GM18858 (cell line): Measurements from ENCODE around the gene OR6P1.

ENCODE experiments used
- ATAC-seq: cut with Tn5 transposase; IDR thresholded peaks from one replicate; pipeline ENCODE4 v1.9.1; 2021; ENCODE audit not compliant: unreplicated experiment

Gene OR6P1, protein sequence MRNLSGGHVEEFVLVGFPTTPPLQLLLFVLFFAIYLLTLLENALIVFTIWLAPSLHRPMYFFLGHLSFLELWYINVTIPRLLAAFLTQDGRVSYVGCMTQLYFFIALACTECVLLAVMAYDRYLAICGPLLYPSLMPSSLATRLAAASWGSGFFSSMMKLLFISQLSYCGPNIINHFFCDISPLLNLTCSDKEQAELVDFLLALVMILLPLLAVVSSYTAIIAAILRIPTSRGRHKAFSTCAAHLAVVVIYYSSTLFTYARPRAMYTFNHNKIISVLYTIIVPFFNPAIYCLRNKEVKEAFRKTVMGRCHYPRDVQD

DNA sequence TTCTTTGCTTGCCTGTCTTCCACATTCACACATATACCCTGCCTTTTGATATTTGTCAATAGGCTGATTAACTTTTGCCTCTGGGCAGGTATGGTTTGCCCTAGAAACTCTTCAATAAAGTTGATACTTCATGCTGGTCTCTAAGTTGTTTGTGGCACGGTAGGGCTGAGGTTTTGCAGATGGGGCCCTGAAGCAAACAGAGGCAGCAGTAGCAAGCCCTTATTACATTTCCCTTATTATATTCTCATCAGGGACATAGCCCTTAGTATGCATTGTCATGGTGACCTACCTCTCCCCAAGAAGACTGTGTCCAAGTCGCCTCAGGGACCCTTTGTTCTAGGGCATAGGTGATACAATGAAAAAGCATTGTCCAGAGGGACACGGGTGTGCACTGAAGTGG lies at the start of gene OR6P1:
TSS of gene OR6P1 (minus strand) at position 101 of the 400 bp plus-strand sequence. CDS start 6,976 bp downstream, outside the sequence.
- ATAC-seq = no peak

DNA sequence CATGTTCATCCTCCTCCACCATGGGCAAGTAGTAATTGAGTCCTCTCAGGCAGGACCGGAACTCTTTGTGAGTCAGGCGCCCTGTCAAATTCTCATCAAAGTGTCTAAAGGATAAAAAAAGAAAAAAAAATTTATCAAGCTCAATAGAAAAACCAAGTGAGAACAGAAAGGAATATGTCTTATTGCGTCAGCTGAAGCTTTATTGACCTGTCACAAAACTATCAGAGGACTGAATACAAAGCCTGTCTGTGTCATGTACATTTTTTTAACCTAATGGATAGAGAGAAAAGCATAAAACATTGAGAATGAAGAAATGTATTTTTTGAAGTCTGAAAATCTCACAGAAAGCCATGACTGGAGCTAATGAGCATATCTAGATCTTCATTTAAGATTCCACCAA lies 43.4 kb upstream of the OR6P1 start:
- no peak for ATAC-seq

DNA sequence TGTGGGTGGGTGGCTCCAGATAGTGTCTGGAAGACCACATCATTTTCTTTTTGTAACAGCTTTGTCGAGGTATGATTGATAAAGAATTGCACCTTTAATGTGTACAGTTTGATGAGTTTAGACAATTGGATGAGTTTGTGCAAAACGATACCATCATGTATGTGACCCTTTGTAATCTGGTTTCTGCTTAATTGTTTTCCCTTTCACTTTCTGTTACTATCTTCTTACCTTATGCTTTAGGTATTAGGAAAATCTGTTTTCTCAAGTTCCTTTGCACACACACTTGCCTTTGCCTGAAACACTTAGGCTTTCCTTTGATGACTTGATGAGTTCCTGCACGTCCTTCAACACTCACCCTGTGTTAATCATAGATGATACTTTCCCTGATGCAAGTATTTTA lies 41.5 kb upstream of the OR6P1 start:
- no peak for ATAC-seq

DNA sequence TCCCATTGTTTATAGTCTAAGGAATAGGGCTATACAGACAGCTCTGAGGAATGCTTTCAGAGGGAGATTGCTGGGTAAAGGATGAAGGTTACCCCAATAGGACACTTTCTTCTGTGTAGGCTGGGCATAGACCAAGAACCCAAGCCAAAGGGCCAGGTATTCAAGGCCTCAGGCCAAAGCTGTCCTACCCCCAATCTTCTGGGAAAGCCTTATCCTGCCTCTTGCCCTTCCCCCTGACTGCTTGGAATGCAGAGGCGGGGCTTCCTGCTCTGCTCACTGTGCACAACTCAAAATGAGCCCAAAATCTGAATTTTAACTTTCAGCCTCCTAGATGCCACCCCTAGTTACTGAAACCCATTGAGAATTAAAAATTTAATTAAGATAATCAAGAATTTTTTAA lies 36.9 kb upstream of the OR6P1 start:
- ATAC-seq = no peak

DNA sequence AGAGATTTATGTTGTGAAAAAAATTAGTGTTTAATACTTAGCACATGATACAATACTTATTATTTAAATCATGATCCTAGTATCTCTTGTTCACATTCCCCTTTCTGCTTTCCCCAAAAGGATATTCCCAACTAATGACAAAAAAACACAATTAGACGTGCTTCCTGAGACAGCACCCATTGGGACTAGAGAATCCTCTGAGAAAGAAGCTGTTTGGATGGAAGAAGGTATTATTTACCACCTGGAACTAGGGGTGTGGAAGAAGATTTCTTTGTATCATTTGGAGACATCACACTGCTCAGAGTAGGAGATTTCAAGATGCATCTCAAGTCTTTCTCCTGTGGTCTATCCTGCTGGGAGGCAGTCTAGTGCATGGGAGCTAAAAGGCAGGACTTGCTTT lies 34.6 kb upstream of the OR6P1 start, which contains the start of gene OR10Z1:
TSS of gene OR10Z1 (plus strand) at position 301 of the 400 bp plus-strand sequence. CDS start 1,171 bp downstream, outside the sequence.
- ATAC-seq = no peak

DNA sequence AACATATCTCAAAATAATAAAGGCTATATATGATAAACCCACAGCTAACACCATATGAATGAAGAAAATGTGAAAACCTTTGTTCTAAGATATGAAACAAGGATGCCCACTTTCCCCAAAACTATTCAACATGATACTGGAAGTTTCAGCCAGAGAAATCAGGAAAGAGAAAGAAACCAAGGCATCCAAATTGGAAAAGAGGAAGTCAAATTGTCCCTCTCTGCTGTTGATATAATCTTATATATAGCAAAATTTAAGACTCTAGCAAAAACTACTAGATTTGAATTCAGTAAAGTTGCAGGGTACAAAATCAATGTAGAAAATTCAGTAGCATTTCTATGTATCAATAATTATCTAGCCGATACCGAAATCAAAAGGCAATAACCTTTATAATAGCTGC lies 30.4 kb upstream of the OR6P1 start:
- ATAC-seq = no peak

DNA sequence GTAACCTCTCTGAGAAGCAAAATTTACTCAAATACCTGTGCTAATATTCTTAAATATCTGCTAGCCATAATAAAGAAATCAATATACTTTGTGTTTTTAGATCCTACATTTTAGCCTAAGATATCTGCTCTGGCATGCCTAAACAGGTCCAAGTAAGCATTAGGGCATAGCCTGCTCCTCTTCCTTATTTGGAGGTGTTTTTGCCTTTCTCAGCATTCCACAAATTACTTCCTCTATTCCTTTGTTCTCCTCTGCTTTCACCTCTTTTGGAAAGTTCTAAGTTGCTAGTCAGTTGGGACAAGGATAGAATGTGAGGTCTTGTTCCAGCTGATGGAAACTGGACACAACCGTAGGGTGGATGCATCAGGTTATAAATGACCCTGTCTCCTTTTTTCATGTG lies 16.6 kb upstream of the OR6P1 start:
- ATAC-seq = no peak

DNA sequence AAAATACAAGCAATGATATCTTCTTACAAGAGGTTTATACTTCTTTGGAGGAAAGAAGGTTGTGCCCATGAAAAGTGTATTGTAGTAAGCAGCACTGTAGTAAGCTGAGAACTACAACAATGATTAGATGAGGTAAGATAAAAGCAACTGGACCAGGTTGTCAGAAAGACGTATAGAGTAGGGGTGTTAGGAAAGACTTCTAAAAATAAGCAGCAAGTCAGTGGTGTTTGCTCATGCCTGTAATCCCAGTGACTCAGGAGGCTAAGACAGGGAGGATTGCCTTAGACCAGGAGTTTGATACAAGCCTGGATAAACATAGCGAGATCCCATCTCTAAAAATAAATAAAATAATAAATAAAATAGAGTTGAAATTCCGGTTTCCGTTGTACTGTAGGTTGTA lies 13.6 kb upstream of the OR6P1 start:
- ATAC-seq = no peak

DNA sequence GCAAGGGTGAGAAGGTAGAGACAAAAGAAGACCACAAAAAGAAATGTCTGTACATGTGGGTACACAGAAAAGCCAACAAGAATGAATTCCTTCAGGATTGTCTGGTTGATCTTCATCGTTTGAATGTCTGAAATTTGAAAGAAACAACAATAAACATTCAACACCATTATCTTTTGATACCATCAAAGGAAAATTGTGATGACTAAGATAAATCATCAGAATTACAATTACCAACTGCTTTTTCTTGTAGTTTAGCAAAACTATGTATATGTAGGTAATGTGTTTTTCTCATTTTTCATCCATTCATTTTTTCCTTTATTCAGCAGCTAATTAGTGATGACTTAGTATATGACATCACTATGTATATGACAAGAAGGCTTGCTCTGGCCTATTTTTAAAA lies 9.4 kb upstream of the OR6P1 start, which contains the start of gene OR10X1:
TSS of gene OR10X1 (minus strand) at position 167 of the 400 bp plus-strand sequence. CDS start at position 167, 0 bp downstream.
- no peak for ATAC-seq

DNA sequence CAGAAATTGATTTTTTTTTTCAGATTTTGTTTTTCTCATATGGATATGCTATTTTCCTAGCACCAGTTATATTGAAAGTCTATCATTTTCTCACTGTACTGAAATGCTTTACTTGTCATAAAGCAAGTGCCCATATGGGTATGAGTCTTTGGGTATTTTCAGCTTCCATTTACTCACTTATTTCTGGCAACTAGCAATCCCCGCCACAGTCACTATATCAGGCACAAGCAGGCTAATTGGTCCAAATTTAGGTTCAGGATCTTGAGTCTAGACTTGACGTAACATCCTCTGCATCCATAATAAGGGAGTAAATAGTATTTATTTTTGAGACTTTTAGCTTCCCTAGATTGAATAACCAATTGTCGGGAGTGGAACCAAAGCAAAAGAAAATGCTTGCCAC lies 7.2 kb upstream of the OR6P1 start:
- ATAC-seq = no peak

DNA sequence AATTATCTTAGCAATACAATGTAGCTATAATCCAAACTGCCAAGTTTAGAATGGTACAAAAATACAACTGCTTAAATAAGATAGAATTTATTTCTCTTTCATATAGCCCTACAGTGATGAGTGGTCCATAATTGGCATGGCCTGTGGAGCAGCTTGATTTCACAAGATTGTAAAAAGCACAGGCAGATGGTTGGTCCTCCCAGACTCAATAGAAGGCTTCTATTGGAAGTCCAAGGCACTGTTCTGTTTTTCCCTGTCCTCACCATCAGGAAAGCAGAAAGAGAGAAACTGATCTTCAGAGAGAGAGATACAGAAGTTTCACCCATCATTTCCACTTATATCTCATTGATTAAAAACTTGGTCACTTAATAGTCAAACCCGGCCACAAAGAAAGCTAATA lies 1.8 kb upstream of the OR6P1 start:
- no peak for ATAC-seq

DNA sequence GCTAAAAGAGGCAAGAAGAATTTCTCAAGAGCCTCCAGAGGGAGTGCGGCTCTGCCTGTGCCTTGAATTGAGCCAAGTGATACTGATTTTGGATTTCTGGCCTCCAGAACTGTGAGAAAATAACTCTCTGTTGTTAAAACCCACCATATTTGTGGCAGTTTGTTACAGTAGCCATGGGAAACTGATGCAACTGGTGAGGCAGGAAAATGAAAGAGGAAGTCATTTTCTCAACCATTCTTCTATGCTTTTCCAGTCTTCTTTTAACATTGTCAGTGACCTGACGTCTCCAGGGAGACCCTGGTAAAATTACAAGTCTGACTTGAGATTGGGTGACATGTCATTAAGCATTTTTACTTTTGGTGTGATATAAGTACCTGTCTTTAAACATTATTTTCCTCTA lies 5.8 kb downstream of the OR6P1 start:
- ATAC-seq = no peak

DNA sequence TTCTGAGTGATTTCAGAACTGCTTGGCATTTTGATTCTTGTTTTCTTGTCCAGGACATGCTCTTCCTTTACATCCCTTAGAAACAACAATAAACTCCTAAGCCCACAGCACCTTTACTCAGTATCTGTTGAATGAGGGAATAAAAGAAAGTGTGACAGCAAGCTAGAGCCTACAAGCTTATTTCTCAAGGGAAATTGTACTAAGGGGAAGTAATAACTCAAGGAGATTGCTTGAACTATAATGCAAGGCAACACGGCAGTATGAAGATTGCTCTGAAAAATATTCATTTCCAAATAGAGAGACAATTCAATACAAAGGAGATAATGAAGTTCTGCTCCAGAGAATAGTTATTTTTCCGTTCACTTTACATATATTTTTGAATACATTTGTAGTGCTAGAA lies 6.5 kb downstream of the OR6P1 start:
- no peak for ATAC-seq

DNA sequence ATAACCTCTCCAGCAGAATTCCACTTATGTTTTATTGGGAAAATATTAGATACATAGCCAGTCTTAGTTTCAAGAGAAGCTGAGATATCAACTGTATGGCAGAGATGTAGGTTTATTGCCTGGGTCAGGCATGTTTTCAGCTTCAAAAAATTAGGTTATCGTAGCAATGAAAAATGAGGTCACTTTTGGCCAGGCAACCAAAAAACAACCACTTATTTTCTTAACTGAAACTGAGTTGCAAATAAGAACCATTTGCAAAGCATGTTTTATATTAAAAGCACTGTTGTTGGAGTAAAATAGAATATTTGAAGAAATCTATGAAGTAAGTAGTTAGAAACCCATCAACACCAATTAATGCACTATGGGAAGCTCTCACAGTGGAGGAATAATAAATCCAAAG lies 10.7 kb downstream of the OR6P1 start:
- ATAC-seq = no peak

DNA sequence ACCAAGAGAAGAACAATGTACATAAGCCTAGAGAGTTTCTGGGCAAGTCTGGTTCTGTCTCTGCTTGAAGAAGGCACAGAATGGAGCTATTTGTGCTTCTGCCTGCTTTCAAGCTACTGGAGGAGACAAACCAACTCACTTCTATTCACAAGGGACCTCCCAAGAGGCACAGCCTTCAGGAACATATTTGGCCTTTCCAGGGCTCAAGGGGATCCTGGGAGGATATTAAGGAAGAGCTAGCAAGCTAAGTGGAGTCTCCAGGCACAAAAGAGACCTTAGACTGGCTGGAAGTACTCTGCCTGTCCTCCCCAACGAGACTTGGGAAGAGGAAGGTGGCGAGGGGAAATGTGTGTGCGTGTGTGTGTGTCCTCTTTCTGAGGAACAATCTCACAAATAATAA lies 16.0 kb downstream of the OR6P1 start, which contains the start of gene OR6Y1:
TSS of gene OR6Y1 (minus strand) at position 54 of the 400 bp plus-strand sequence. CDS start 6,300 bp downstream, outside the sequence.
- ATAC-seq = no peak

DNA sequence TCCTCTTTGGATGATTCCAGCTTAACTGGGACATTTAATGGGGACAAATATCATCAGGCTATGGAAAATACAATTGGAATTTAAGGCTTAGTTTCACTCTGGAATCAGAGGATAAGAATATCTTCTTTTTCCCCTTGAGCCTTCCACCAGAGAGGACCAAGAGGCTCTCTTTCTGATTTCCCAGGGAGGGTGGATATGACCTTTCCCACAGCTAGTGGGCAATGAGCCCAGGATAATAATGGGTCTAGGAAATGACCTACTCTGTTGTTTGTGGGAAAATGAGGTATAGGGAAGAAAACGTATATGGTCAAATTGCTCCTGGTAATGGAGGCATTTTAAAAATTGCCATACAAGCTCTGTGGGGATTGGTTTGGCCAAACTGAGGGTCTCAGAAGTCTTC lies 18.1 kb downstream of the OR6P1 start:
- no peak for ATAC-seq

DNA sequence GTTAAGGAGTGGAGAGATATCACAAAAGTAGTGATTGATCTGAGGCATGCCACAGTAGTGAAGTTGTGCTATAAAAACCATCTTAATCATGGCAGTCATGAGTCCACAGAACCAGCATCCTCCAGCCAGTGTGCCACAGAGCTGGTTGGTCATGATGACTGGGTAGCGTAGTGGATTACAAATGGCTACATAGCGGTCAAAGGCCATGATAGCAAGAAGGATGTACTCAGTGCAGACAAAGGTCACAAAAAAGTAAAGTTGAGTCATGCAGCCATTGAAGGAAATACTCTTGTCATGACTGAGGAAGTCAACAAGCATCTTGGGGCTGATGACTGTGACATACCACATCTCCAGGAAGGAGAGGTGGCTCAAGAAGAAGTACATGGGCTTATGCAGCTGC lies 22.8 kb downstream of the OR6P1 start:
- ATAC-seq = no peak

DNA sequence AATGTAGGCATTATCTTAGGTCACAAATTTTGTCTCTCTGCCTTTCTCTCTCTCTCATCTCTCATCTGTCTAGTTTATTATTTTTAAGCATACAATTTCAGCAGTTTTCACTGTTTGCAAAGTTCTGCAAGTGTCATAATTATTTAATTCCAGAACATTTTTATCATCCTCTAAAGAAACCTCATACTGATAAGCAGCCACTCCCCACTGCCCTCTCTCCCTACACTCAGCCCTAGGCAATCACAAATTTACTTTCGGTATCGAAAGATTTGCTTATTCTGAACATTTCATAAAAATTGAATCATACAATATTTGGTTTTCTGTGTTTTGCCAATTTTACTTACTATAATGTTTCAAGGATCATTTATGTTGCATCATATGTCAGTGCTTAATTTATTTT lies 32.8 kb downstream of the OR6P1 start:
- ATAC-seq = no peak

DNA sequence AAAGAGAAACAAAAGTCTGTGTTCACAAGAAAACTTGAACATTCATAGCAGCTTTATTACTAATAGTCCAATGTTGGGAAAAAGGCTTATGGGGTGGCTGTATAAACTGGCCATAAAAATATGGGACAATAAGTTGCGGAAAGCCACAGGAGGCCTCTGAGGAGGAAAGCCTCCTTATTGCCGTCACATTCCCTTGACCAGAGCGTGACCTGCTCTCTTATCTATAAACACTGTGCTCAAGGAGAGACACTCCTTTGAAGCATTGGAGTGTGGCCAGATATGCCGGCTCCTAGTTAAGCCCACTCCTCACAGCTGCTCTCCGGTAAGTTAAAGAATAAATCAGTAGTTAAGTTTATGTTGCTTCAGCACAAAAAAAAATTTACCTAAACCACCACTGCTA lies 35.9 kb downstream of the OR6P1 start:
- no peak for ATAC-seq

DNA sequence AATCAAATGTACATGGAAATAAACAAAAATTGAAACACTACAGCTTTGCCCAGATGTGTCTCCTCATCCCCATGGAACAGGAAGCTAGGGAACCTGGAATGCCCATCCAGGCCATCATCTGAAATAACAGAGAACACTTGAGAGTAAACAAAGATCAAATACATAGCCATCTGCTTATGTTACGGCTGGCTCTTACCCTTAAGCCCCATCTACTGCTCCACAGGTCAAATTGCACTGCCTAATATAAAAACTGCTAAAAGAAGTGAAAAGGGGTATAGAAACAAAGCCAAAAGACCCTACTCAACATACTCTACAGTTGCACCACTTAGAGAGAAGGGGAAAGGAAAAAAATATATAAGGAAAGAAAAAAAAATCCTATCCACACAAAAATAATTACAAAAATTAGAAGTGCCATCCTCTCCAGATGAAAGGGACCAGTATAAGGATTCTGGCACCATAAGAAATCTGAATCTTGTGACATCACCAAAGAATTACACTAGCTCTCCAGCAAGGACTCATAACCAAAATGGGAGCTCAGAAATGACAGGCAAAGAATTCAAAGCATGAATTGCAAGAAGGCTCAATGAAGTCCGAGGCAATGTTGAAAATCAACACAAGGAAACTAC lies 43.1 kb downstream of the OR6P1 start:
- peak; percentile 53 for ATAC-seq

DNA sequence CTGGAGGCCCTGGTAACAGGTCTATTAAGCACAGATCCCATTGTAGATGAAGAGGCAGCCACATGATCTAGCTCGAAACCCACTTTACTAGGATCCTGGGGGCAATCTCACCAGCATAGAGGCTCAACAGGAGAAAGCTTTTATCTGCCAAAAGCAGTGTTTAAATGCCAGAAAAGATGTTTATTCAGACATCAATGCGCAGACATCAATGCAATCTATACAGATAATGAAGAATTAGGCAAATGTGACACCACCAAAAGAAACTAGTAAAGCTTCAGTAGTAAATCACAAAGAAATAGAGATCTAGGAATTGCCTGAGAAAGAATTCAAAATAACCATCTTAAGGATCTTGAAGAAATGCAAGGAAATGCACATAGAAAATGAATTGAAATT lies 48.7 kb downstream of the OR6P1 start:
- ATAC-seq = no peak

DNA sequence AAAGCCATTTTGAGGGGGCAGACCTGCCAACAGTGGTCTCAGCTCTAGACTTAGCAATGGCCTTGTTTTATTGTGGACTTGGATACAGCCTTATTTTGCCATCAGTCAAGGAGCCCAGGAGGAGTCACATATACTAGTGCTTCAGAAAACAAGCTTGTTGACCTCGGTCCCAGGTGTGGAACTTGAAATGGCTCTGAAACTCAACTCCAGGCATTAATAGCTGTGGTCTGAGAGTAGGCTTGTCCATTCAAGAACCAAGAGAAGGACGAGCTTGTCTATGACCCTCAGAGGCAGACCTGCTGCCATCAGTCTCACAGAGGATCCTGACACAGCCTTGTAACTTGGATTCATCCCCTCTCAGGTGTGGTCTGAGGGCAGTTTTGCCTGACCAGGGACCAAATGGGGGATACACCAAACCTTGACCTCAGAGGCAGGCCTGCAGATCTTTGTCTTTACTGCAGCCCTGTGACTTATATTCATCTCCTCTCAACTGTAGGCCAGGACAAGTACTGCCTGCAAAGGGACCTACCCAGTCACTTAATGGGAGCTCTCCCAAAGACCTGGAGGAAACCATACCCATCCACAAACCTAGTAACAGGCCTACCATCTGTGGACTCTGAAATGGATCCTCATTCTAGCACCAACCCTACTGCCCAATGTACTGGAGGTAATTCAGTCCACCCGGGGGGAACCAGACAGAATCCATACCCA lies 49.3 kb downstream of the OR6P1 start:
- ATAC-seq = no peak
